Endodermal cell (in vitro differentiated cells): ENCODE measurements around the gene DLG5. TPM values are rescaled to one million over a fixed set of nuclear protein-coding genes. Genes with fewer than 3 reads are reported as not detected.

Source experiments
- DNase-seq: peaks from one replicate; pipeline ENCODE4 v3.0.0-alpha.2; 2017
- H3K27ac ChIP-seq: 2 replicates; pipeline ENCODE4 v1.5.1; 2013; ENCODE audit warnings: mild to moderate bottlenecking, low read depth, low read length, moderate library complexity
- H3K27me3 ChIP-seq: 2 replicates; pipeline ENCODE4 v1.6.1; 2013; ENCODE audit warnings: mild to moderate bottlenecking, low read length, moderate library complexity; ENCODE audit not compliant: insufficient read depth, control insufficient read depth, poor library complexity, severe bottlenecking
- H3K36me3 ChIP-seq: 2 replicates; pipeline ENCODE4 v1.7.0; 2013; ENCODE audit warnings: mild to moderate bottlenecking, low read length, moderate library complexity; ENCODE audit not compliant: control insufficient read depth, insufficient read depth
- H3K4me1 ChIP-seq: one replicate; pipeline ENCODE4 v1.7.0; 2013; ENCODE audit warnings: low read length; ENCODE audit not compliant: control insufficient read depth, insufficient read depth
- H3K4me3 ChIP-seq: 2 replicates; pipeline ENCODE4 v1.5.1; 2013; ENCODE audit warnings: mild to moderate bottlenecking, low read length, moderate library complexity
- H3K9ac ChIP-seq: 2 replicates; pipeline ENCODE4 v1.6.1; 2013; ENCODE audit warnings: mild to moderate bottlenecking, low read length, moderate library complexity; ENCODE audit not compliant: poor library complexity, severe bottlenecking; ENCODE audit errors: extremely low read depth
- H3K9me3 ChIP-seq: 2 replicates; pipeline ENCODE4 v1.6.1; 2013; ENCODE audit warnings: mild to moderate bottlenecking, low read length, moderate library complexity; ENCODE audit not compliant: control insufficient read depth
- H3K27ac Mint-ChIP-seq: 2 replicates; pipeline ENCODE4 v1.8.0; 2020; ENCODE audit warnings: mixed read lengths
- H3K27me3 Mint-ChIP-seq: 2 replicates; pipeline ENCODE4 v1.8.0; 2021; ENCODE audit warnings: mild to moderate bottlenecking, mixed read lengths; ENCODE audit not compliant: insufficient read depth
- H3K36me3 Mint-ChIP-seq: 2 replicates; pipeline ENCODE4 v1.8.0; 2020; ENCODE audit warnings: low read depth, mixed read lengths
- H3K4me1 Mint-ChIP-seq: 2 replicates; pipeline ENCODE4 v1.8.0; 2020; ENCODE audit warnings: mixed read lengths
- H3K4me3 Mint-ChIP-seq: 2 replicates; pipeline ENCODE4 v1.8.0; 2020; ENCODE audit warnings: mild to moderate bottlenecking, moderate library complexity, mixed read lengths
- H3K9me3 Mint-ChIP-seq: 2 replicates; pipeline ENCODE4 v1.8.0; 2020; ENCODE audit warnings: mild to moderate bottlenecking, mixed read lengths
- CTCF ChIP-seq: fragments of 200-600 bp; sonication (generic); conservative IDR thresholded peaks from 2 replicates; pipeline ENCODE4 v1.5.0; 2021; ENCODE audit warnings: antibody characterized with exemption, mild to moderate bottlenecking
- WGBS, 2 experiments: methylation state at CpG; one replicate each; pipeline versions ENCODE4 v1.1.5 to v1.1.7; 2013; ENCODE audit warnings: missing lambda C conversion rate in 2 of 2, mixed read lengths in 1 of 2; ENCODE audit not compliant: insufficient coverage in 1 of 2, insufficient read length in 1 of 2; 5-methylcytosine and 5-hydroxymethylcytosine counted together
- total RNA-seq, 2 donors: library from RNA; stranded (reverse); fragmentation: NEBNext Ultra II Directional in 1 of 2; extraction: Animal tissue kit (Norgen Biotek cat#: 25700) in 1 of 2; gene quantifications; 2 replicates in 1 of 2; 3 replicates in 1 of 2; pipeline ENCODE4 v1.2.1, GENCODE V29; 2021

The DLG5 gene
- total RNA-seq, 2 donors from 2014 or later: 79.4 to 83.4 TPM

DNA sequence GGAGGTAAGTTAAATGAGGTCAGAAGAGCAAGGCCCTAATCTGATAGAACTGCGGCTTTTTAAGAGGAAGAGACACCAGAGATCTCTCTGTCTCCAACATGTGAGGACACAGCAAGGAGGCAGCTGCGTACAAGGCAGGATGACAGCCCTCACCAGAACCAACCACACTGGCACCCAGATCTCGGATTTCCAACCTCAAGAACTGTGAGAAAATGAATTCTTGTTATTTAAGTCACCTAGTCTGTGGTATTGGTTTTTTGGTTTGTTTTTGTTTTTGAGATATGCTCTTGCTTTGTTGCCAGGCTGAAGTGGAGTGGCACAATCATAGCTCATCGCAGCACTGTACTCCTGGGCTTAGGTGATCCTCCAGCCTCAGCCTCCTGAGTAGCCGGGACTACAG is 127.2 kb downstream of the DLG5 start:
- Mint-ChIP-seq H3K4me1 (no peaks in the 10 kb centered on the region), H3K9me3 (no peaks in the 10 kb centered on the region), H3K36me3 (peaks cover 75% of the 10 kb centered on the region), H3K27me3 (no peaks in the 10 kb centered on the region), H3K27ac (no peak overlapping the region), H3K4me3 (no peak overlapping the region)
- H3K9ac ChIP-seq: no peak overlapping the region
- no peak overlapping the region for H3K27ac ChIP-seq
- H3K9me3 ChIP-seq: no peaks in the 10 kb centered on the region
- WGBS, 2 experiments: 96 to 97% methylated on average over 3 to 5 of the region's 5 CpGs
- H3K27me3 ChIP-seq: no peaks in the 10 kb centered on the region
- no peaks in the 10 kb centered on the region for H3K4me1 ChIP-seq
- DNase-seq: no peak
- TF ChIP-seq CTCF: no peak
- no peak overlapping the region for H3K4me3 ChIP-seq
- H3K36me3 ChIP-seq: peaks cover 64% of the 10 kb centered on the region

GRCh38 chr10:77798940-77799339 is 127.6 kb downstream of the DLG5 start:
- Histone ChIP-seq H3K4me3 (no peak overlapping the region), H3K27ac (no peak overlapping the region), H3K4me1 (no peaks in the 10 kb centered on the region), H3K36me3 (peaks cover 64% of the 10 kb centered on the region), H3K27me3 (no peaks in the 10 kb centered on the region), H3K9me3 (no peaks in the 10 kb centered on the region), H3K9ac (no peak overlapping the region)
- Mint-ChIP-seq H3K9me3 (no peaks in the 10 kb centered on the region), H3K4me3 (no peak overlapping the region), H3K36me3 (peaks cover 76% of the 10 kb centered on the region), H3K27ac (no peak overlapping the region), H3K4me1 (no peaks in the 10 kb centered on the region), H3K27me3 (no peaks in the 10 kb centered on the region)
- DNase-seq: no peak
- no peak for TF ChIP-seq CTCF
- 92 to 94% methylated on average over 2 of the region's 2 CpGs for WGBS, 2 experiments

DNA sequence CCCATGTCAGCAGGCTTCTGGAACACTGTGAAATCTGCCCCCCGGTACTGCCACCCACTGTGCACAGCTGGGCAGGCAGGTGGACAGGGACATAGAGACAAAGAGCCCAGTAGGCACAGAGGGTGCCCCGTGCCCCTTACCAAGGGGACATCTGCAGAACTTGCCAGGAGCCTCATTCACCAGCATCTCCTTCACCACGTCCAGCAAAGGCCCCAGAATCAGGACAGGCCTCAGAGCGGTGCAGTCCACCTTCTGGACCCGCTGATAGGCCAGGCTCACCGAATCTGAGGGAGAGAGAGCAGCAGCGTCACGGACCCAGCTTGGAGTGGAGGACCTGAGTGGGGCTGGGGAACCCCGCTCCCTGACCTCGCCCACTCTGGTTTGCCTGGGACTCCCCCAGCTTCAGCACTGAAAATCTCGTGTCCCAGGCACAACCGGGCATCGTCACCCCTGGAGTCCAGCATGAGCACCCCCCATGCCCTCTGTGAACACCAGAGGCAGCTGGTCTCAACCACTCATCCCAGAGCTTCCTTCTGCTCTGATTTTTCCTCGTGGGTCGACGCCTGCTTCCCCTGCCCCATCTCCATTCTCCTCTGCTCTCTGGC is 130.1 kb downstream of the DLG5 start:
- Mint-ChIP-seq H3K9me3 (no peaks in the 10 kb centered on the region), H3K27ac (no peak overlapping the region), H3K36me3 (peaks cover 82% of the 10 kb centered on the region), H3K4me3 (no peak overlapping the region), H3K27me3 (no peaks in the 10 kb centered on the region), H3K4me1 (no peaks in the 10 kb centered on the region)
- peaks cover 61% of the 10 kb centered on the region for H3K36me3 ChIP-seq
- no peak for TF ChIP-seq CTCF
- 90 to 92% methylated on average over 11 to 16 of the region's 16 CpGs for WGBS, 2 experiments
- no peak overlapping the region for H3K4me3 ChIP-seq
- no peaks in the 10 kb centered on the region for H3K27me3 ChIP-seq
- H3K9me3 ChIP-seq: no peaks in the 10 kb centered on the region
- no peak overlapping the region for H3K27ac ChIP-seq
- H3K4me1 ChIP-seq: no peaks in the 10 kb centered on the region
- DNase-seq: no peak
- H3K9ac ChIP-seq: no peak overlapping the region
